Measurements from ENCODE around the gene PRKAR1B.

- no peak for TF ChIP-seq CTCF (conservative IDR thresholded peaks at IDR 0.05)
- no peak for TF ChIP-seq ZFX (IDR thresholded peaks at IDR 0.05)
Observed at GRCh38 chr7:590731-591551, 136.1 kb downstream of the PRKAR1B start.

Data from C4-2B (cell line).